ENCODE data around the gene SLC5A6.

The SLC5A6 gene

GRCh38 chr2:27203741-27204140 lies 8.3 kb downstream of the SLC5A6 start (continued):
- TF ChIP-seq ZNF280D (tag by site-specific recombination; IDR thresholded peaks at IDR 0.05), result no peak
- TF ChIP-seq ZFHX2 (tag by site-specific recombination; conservative IDR thresholded peaks at IDR 0.05), result no peak
- no peak for TF ChIP-seq SP3 (tag by site-specific recombination; IDR thresholded peaks at IDR 0.05)
- TF ChIP-seq PRDM6 (tag by site-specific recombination; IDR thresholded peaks at IDR 0.05), result no peak
- no peak for TF ChIP-seq ZNF701 (tag by site-specific recombination; IDR thresholded peaks at IDR 0.05)
- TF ChIP-seq IKZF3 (tag by site-specific recombination; IDR thresholded peaks at IDR 0.05), result no peak
- TF ChIP-seq GFI1B (tag by site-specific recombination; IDR thresholded peaks at IDR 0.05), result no peak
- TF ChIP-seq PRDM1 (tag by site-specific recombination; IDR thresholded peaks at IDR 0.05), result no peak
- no peak for TF ChIP-seq ZNF777 (tag by site-specific recombination; IDR thresholded peaks at IDR 0.05; ENCODE audit: borderline replicate concordance)
- no peak for TF ChIP-seq ZNF624 (tag by site-specific recombination; IDR thresholded peaks at IDR 0.05)
- TF ChIP-seq ZFP37 (tag by site-specific recombination; IDR thresholded peaks at IDR 0.05), result no peak

GRCh38 chr2:27202854-27203253 lies 9.2 kb downstream of the SLC5A6 start:
- POLR2A ChIA-PET, result no interaction called here
- Histone ChIP-seq H3K27ac (ENCODE audit: extremely low read depth, low read depth, low read length) (no peak overlapping the region), H3K36me3 (ENCODE audit: control insufficient read depth in 2 of 2, insufficient read depth in 1 of 2, low read length in 2 of 2) (peaks cover 0 to 79% of the 10 kb centered on the region in 2 experiments; a peak in 2 of 3 replicates), H3K4me1 (ENCODE audit: control insufficient read depth, insufficient read depth, low read length) (no peaks in the 10 kb centered on the region), H3K9me3 (ENCODE audit: control insufficient read depth, insufficient read depth, low read depth, low read length) (no peaks in the 10 kb centered on the region), H3K4me3 (ENCODE audit: low read depth, low read length) (no peak overlapping the region)
- CTCF ChIA-PET, result no interaction called here
- TF ChIP-seq GLI4 (tag by site-specific recombination; IDR thresholded peaks at IDR 0.05) (no peak), ZNF76 (tag by site-specific recombination; IDR thresholded peaks at IDR 0.05; ENCODE audit: borderline replicate concordance, low read depth) (no peak), ZFHX2 (tag by site-specific recombination; conservative IDR thresholded peaks at IDR 0.05) (peak; percentile 39; the same call in 1 of the 2 replicates)

GRCh38 chr2:27201675-27202074 lies 10.4 kb downstream of the SLC5A6 start:
- no peaks in the 10 kb centered on the region for H3K9me3 ChIP-seq (ENCODE audit: control insufficient read depth, insufficient read depth, low read depth, low read length)
- H3K27ac ChIP-seq (ENCODE audit: extremely low read depth, low read depth, low read length), result no peak overlapping the region
- H3K4me3 ChIP-seq (ENCODE audit: low read depth, low read length), result no peak overlapping the region
- POLR2A ChIA-PET, result no interaction called here
- H3K36me3 ChIP-seq (ENCODE audit: control insufficient read depth in 2 of 2, insufficient read depth in 1 of 2, low read length in 2 of 2), result peaks cover 0 to 68% of the 10 kb centered on the region in 2 experiments; a peak in 2 of 3 replicates
- TF ChIP-seq ZNF10 (tag by site-specific recombination; IDR thresholded peaks at IDR 0.05), result no peak
- no peak for TF ChIP-seq ZNF600 (tag by site-specific recombination; IDR thresholded peaks at IDR 0.05)
- no peak for TF ChIP-seq ZIC2 (tag by site-specific recombination; IDR thresholded peaks at IDR 0.05)
- no peak for TF ChIP-seq KLF8 (tag by site-specific recombination; IDR thresholded peaks at IDR 0.05)
- no peak for TF ChIP-seq ZNF707 (tag by site-specific recombination; IDR thresholded peaks at IDR 0.05)
- no peak for TF ChIP-seq ZNF621 (tag by site-specific recombination; IDR thresholded peaks at IDR 0.05)
- TF ChIP-seq ZSCAN18 (tag by site-specific recombination; IDR thresholded peaks at IDR 0.05), result no peak
- CTCF ChIA-PET, result interaction anchor here (0.6 kb wide), 1 partner anchor 14 kb away, joined by 4 read pairs; no protein-coding TSS in a partner anchor
- no peaks in the 10 kb centered on the region for H3K4me1 ChIP-seq (ENCODE audit: control insufficient read depth, insufficient read depth, low read length)
